Erythroblast (primary cell): ENCODE measurements around the gene DSG4.

ENCODE experiments used
- GATA1 ChIP-seq: IDR thresholded peaks from 2 replicates; pipeline ENCODE4 v1.6.1; 2011; ENCODE audit warnings: low read depth, mild to moderate bottlenecking, control low read depth, low read length, moderate library complexity
- POLR2A ChIP-seq: IDR thresholded peaks from 2 replicates; pipeline ENCODE4 v1.6.1; 2011; ENCODE audit warnings: mild to moderate bottlenecking, low read length

GRCh38 chr18:31356025-31356424 is 20.6 kb upstream of the DSG4 start:
- TF ChIP-seq POLR2A (no peak), GATA1 (no peak)
